ENCODE results near the gene EMP2.
A peak's percentile ranks its signal among the peaks of the same experiment; 100 is the strongest.

EMP2 gene

GRCh38 chr16:10579575-10579964 is 828 bp downstream of the EMP2 start:
- Histone ChIP-seq H3K27ac (ENCODE audit: low read depth, low read length) (peak overlapping the region; percentile 80), H3K4me3 (ENCODE audit: low read depth in 1 of 5, low read length in 5 of 5) (peak overlapping the region; percentile 77 to 85 (median 83)), H3K9me3 (ENCODE audit: control insufficient read depth in 5 of 5, low read length in 5 of 5) (no peaks in the 10 kb centered on the region), H3K36me3 (ENCODE audit: control insufficient read depth in 5 of 5, insufficient read depth in 5 of 5, low read length in 5 of 5) (no peaks in the 10 kb centered on the region), H3K4me1 (ENCODE audit: control insufficient read depth in 5 of 5, insufficient read depth in 5 of 5, low read length in 5 of 5) (peaks cover 6 to 55% (median 45%) of the 10 kb centered on the region in 5 donors), H3K27me3 (ENCODE audit: control insufficient read depth in 5 of 5, insufficient read depth in 4 of 5, low read length in 5 of 5) (no peaks in the 10 kb centered on the region), H3K9ac (ENCODE audit: low read length in 5 of 5) (peak overlapping the region in 4 of 5 donors; percentile 64 to 87 (median 81))

GRCh38 chr16:10578474-10579316 is 1.7 kb downstream of the EMP2 start:
- peak overlapping the region in 4 of 5 donors; percentile 31 to 85 (median 62) for H3K4me3 ChIP-seq (ENCODE audit: low read depth in 1 of 5, low read length in 5 of 5)
- peak overlapping the region; percentile 40 for H3K27ac ChIP-seq (ENCODE audit: low read depth, low read length)
- peaks cover 6 to 55% (median 45%) of the 10 kb centered on the region in 5 donors for H3K4me1 ChIP-seq (ENCODE audit: control insufficient read depth in 5 of 5, insufficient read depth in 5 of 5, low read length in 5 of 5)
- H3K27me3 ChIP-seq (ENCODE audit: control insufficient read depth in 5 of 5, insufficient read depth in 4 of 5, low read length in 5 of 5), result no peaks in the 10 kb centered on the region
- H3K9ac ChIP-seq (ENCODE audit: low read length in 5 of 5), result peak overlapping the region in 3 of 5 donors; percentile 80 to 87 (median 82)
- no peaks in the 10 kb centered on the region for H3K9me3 ChIP-seq (ENCODE audit: control insufficient read depth in 5 of 5, low read length in 5 of 5)
- H3K36me3 ChIP-seq (ENCODE audit: control insufficient read depth in 5 of 5, insufficient read depth in 5 of 5, low read length in 5 of 5), result no peaks in the 10 kb centered on the region

DNA sequence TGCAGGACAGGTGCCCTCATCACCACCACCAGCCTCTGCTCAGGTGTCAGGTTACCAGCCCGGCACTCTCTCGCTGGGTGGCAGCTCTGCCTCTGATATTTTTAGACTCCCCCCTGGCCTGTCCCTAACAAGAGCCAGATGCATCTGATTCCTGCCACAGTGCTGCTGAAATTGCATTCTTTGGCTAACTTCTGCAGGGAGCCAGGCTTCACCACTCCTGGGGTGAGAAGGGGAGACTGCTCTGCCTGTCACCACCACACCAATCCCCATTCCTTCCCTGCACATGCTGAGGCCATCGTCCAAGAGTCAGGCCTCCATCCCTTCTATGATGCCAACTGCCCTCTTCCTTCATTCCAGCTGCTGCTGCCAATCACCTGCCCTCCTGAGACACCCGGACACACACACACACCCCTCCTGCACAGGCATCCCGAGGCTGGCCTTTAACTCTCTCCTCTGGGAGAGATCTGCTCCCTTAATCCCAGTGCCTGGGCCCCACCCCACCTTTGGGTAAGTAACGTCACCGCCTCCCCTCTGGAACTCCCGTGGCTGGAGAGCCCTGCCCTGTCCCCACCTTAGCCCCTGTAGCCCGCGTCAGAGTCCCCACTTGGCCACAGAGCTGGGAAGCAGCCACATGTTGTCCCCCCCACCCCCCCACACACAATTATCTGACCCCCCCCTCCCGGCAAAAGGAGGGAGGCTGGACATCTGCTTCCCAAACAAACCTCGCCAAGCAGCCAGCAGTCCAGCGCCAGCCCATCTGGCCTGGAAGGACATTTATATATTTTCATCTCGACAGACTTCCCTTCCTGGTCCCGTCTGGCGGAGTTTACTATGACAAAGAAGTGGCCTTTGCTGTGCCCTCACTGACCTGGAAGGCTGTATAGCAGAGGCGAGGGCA is 2.8 kb downstream of the EMP2 start:
- Histone ChIP-seq H3K9me3 (ENCODE audit: control insufficient read depth in 5 of 5, low read length in 5 of 5) (no peaks in the 10 kb centered on the region), H3K27ac (ENCODE audit: low read depth, low read length) (peak overlapping the region; percentile 40), H3K27me3 (ENCODE audit: control insufficient read depth in 5 of 5, insufficient read depth in 4 of 5, low read length in 5 of 5) (no peaks in the 10 kb centered on the region), H3K36me3 (ENCODE audit: control insufficient read depth in 5 of 5, insufficient read depth in 5 of 5, low read length in 5 of 5) (no peaks in the 10 kb centered on the region), H3K9ac (ENCODE audit: low read length in 5 of 5) (peak overlapping the region in 2 of 5 donors; percentile 2 to 29), H3K4me1 (ENCODE audit: control insufficient read depth in 5 of 5, insufficient read depth in 5 of 5, low read length in 5 of 5) (peaks cover 6 to 55% (median 45%) of the 10 kb centered on the region in 5 donors), H3K4me3 (ENCODE audit: low read depth in 1 of 5, low read length in 5 of 5) (peak overlapping the region in 4 of 5 donors; percentile 42 to 85 (median 64))

GRCh38 chr16:10576390-10577304 is 3.8 kb downstream of the EMP2 start:
- H3K27ac ChIP-seq (ENCODE audit: low read depth, low read length), result peak overlapping the region; percentile 28
- H3K36me3 ChIP-seq (ENCODE audit: control insufficient read depth in 5 of 5, insufficient read depth in 5 of 5, low read length in 5 of 5), result peaks cover 0 to under 1% (median 0%) of the 10 kb centered on the region in 5 donors
- no peaks in the 10 kb centered on the region for H3K9me3 ChIP-seq (ENCODE audit: control insufficient read depth in 5 of 5, low read length in 5 of 5)
- H3K4me1 ChIP-seq (ENCODE audit: control insufficient read depth in 5 of 5, insufficient read depth in 5 of 5, low read length in 5 of 5), result peaks cover 6 to 56% (median 46%) of the 10 kb centered on the region in 5 donors
- peak overlapping the region in 4 of 5 donors; percentile 16 to 46 (median 26) for H3K4me3 ChIP-seq (ENCODE audit: low read depth in 1 of 5, low read length in 5 of 5)
- no peaks in the 10 kb centered on the region for H3K27me3 ChIP-seq (ENCODE audit: control insufficient read depth in 5 of 5, insufficient read depth in 4 of 5, low read length in 5 of 5)
- H3K9ac ChIP-seq (ENCODE audit: low read length in 5 of 5), result no peak overlapping the region

- Histone ChIP-seq H3K4me3 (ENCODE audit: low read depth in 1 of 5, low read length in 5 of 5) (no peak overlapping the region), H3K4me1 (ENCODE audit: control insufficient read depth in 5 of 5, insufficient read depth in 5 of 5, low read length in 5 of 5) (peaks cover 6 to 54% (median 44%) of the 10 kb centered on the region in 5 donors), H3K9me3 (ENCODE audit: control insufficient read depth in 5 of 5, low read length in 5 of 5) (no peaks in the 10 kb centered on the region), H3K27me3 (ENCODE audit: control insufficient read depth in 5 of 5, insufficient read depth in 4 of 5, low read length in 5 of 5) (no peaks in the 10 kb centered on the region), H3K9ac (ENCODE audit: low read length in 5 of 5) (no peak overlapping the region), H3K27ac (ENCODE audit: low read depth, low read length) (no peak overlapping the region), H3K36me3 (ENCODE audit: control insufficient read depth in 5 of 5, insufficient read depth in 5 of 5, low read length in 5 of 5) (peaks cover 0 to 4% (median 0%) of the 10 kb centered on the region in 5 donors)
Measured at GRCh38 chr16:10575506-10576130, 4.8 kb downstream of the EMP2 start.

GRCh38 chr16:10572611-10573010 is 7.8 kb downstream of the EMP2 start:
- Histone ChIP-seq H3K27me3 (ENCODE audit: control insufficient read depth in 5 of 5, insufficient read depth in 4 of 5, low read length in 5 of 5) (no peaks in the 10 kb centered on the region), H3K9ac (ENCODE audit: low read length in 5 of 5) (no peak overlapping the region), H3K27ac (ENCODE audit: low read depth, low read length) (no peak overlapping the region), H3K4me3 (ENCODE audit: low read depth in 1 of 5, low read length in 5 of 5) (no peak overlapping the region), H3K9me3 (ENCODE audit: control insufficient read depth in 5 of 5, low read length in 5 of 5) (no peaks in the 10 kb centered on the region), H3K36me3 (ENCODE audit: control insufficient read depth in 5 of 5, insufficient read depth in 5 of 5, low read length in 5 of 5) (peaks cover 0 to 4% (median 0%) of the 10 kb centered on the region in 5 donors), H3K4me1 (ENCODE audit: control insufficient read depth in 5 of 5, insufficient read depth in 5 of 5, low read length in 5 of 5) (peaks cover 6 to 24% (median 23%) of the 10 kb centered on the region in 5 donors)

- H3K4me3 ChIP-seq (ENCODE audit: low read depth in 1 of 5, low read length in 5 of 5), result no peak overlapping the region
- no peak overlapping the region for H3K9ac ChIP-seq (ENCODE audit: low read length in 5 of 5)
- H3K36me3 ChIP-seq (ENCODE audit: control insufficient read depth in 5 of 5, insufficient read depth in 5 of 5, low read length in 5 of 5), result peaks cover 0 to 4% (median 0%) of the 10 kb centered on the region in 5 donors
- H3K27ac ChIP-seq (ENCODE audit: low read depth, low read length), result no peak overlapping the region
- no peaks in the 10 kb centered on the region for H3K27me3 ChIP-seq (ENCODE audit: control insufficient read depth in 5 of 5, insufficient read depth in 4 of 5, low read length in 5 of 5)
- no peaks in the 10 kb centered on the region for H3K9me3 ChIP-seq (ENCODE audit: control insufficient read depth in 5 of 5, low read length in 5 of 5)
- peaks cover 0 to 11% (median 11%) of the 10 kb centered on the region in 5 donors for H3K4me1 ChIP-seq (ENCODE audit: control insufficient read depth in 5 of 5, insufficient read depth in 5 of 5, low read length in 5 of 5)
Measured at GRCh38 chr16:10571354-10571753, 9.0 kb downstream of the EMP2 start.

- Histone ChIP-seq H3K9ac (ENCODE audit: low read length in 5 of 5) (no peak overlapping the region), H3K27me3 (ENCODE audit: control insufficient read depth in 5 of 5, insufficient read depth in 4 of 5, low read length in 5 of 5) (no peaks in the 10 kb centered on the region), H3K36me3 (ENCODE audit: control insufficient read depth in 5 of 5, insufficient read depth in 5 of 5, low read length in 5 of 5) (peaks cover 0 to 4% (median 0%) of the 10 kb centered on the region in 5 donors), H3K27ac (ENCODE audit: low read depth, low read length) (no peak overlapping the region), H3K9me3 (ENCODE audit: control insufficient read depth in 5 of 5, low read length in 5 of 5) (no peaks in the 10 kb centered on the region), H3K4me3 (ENCODE audit: low read depth in 1 of 5, low read length in 5 of 5) (no peak overlapping the region), H3K4me1 (ENCODE audit: control insufficient read depth in 5 of 5, insufficient read depth in 5 of 5, low read length in 5 of 5) (peaks cover 4 to 19% (median 18%) of the 10 kb centered on the region in 5 donors)
Measured at GRCh38 chr16:10569621-10570020, 10.8 kb downstream of the EMP2 start.

DNA sequence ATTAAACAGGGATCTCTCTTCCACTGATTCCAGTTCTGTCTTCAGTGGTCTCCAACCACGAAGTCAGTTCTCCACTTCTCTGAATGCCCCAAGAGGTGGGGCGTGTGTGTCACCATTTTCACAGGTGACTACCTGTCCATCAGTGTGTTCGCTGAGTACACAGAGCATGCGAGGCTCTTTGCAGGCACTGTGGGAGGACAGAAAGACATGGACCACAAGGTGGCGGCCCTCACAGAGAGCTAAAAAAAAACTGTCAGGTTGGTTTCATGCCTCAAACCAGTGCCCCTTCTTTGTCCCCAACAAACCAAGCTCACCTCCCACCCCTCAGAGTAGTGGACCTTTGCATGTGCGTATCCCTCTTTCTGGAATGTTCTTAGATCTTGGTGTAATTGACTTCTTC is 13.8 kb downstream of the EMP2 start:
- Histone ChIP-seq H3K27me3 (ENCODE audit: control insufficient read depth in 5 of 5, insufficient read depth in 4 of 5, low read length in 5 of 5) (no peaks in the 10 kb centered on the region), H3K36me3 (ENCODE audit: control insufficient read depth in 5 of 5, insufficient read depth in 5 of 5, low read length in 5 of 5) (peaks cover 0 to 3% (median 0%) of the 10 kb centered on the region in 5 donors), H3K9ac (ENCODE audit: low read length in 5 of 5) (no peak overlapping the region), H3K4me1 (ENCODE audit: control insufficient read depth in 5 of 5, insufficient read depth in 5 of 5, low read length in 5 of 5) (peaks cover 4 to 34% (median 21%) of the 10 kb centered on the region in 5 donors), H3K9me3 (ENCODE audit: control insufficient read depth in 5 of 5, low read length in 5 of 5) (peaks cover 0 to 2% (median 0%) of the 10 kb centered on the region in 5 donors), H3K27ac (ENCODE audit: low read depth, low read length) (no peak overlapping the region), H3K4me3 (ENCODE audit: low read depth in 1 of 5, low read length in 5 of 5) (no peak overlapping the region)

Data from subcutaneous abdominal adipose tissue (tissue), 5 donors.